H1 (cell line): ENCODE data around the gene LGALS16. TPM values are rescaled to one million over a fixed set of nuclear protein-coding genes. Genes with fewer than 3 reads are reported as not detected.

Experiments used
- CREB1 ChIP-seq: IDR thresholded peaks from 2 replicates; pipeline ENCODE4 v1.6.1; 2012; ENCODE audit warnings: inconsistent platforms
- EP300 ChIP-seq, 2 experiments: IDR thresholded peaks; 1 replicate in 1 of 2; 2 replicates in 1 of 2; pipeline ENCODE4 v1.6.1; 2011 to 2012; ENCODE audit warnings: low read depth in 2 of 2, low read length in 2 of 2, mild to moderate bottlenecking in 2 of 2, borderline replicate concordance in 1 of 2, inconsistent platforms in 1 of 2, moderate library complexity in 1 of 2
- GABPA ChIP-seq: IDR thresholded peaks from 2 replicates; pipeline ENCODE4 v1.6.1; 2011; ENCODE audit warnings: mild to moderate bottlenecking, low read length, moderate library complexity, borderline replicate concordance; ENCODE audit not compliant: insufficient read depth
- JUN ChIP-seq: IDR thresholded peaks from 2 replicates; pipeline ENCODE4 v1.6.1; 2011; ENCODE audit warnings: low read depth, mild to moderate bottlenecking, improper control_type of control experiment, low read length
- POLR2AphosphoS5 ChIP-seq: IDR thresholded peaks from 2 replicates; pipeline ENCODE4 v1.6.1; 2011; ENCODE audit warnings: low read depth, low read length
- RXRA ChIP-seq: IDR thresholded peaks from 2 replicates; pipeline ENCODE4 v1.6.1; 2011; ENCODE audit warnings: low read depth, mild to moderate bottlenecking, low read length, moderate library complexity; ENCODE audit not compliant: insufficient read depth
- SAP30 ChIP-seq: fragments of 300-600 bp; sonication (generic); IDR thresholded peaks from 2 replicates; pipeline ENCODE4 v1.7.1; 2012; ENCODE audit warnings: low read length, moderate library complexity, mild to moderate bottlenecking, inconsistent platforms; ENCODE audit not compliant: insufficient read depth, insufficient replicate concordance
- polyA plus RNA-seq, 7 experiments: library from polyadenylated mRNA; depleted of rRNA in 3 of 7; stranded (reverse) in 5 of 7; unstranded in 2 of 7; fragments of >200 nt in 5 of 7; fragments of 200-250 nt in 2 of 7; gene quantifications; 1 replicate in 5 of 7; 2 replicates in 1 of 7; 4 replicates in 1 of 7; pipeline versions ENCODE4 v1.2.1 to v1.2.3, GENCODE V29; 2011 to 2013; ENCODE audit warnings: missing spikeins in 2 of 7, mixed read lengths in 2 of 7
- total RNA-seq: library from RNA; stranded (reverse); fragmentation: NEBNext Ultra II Directional; extraction: Animal tissue kit (Norgen Biotek cat#: 25700); gene quantifications from 2 replicates; pipeline ENCODE4 v1.2.1, GENCODE V29; 2021
- TF ChIP-seq, protein P1 (sequence below): IDR thresholded peaks from 2 replicates; pipeline ENCODE4 v1.6.1; 2012; ENCODE audit warnings: low read length, inconsistent platforms

LGALS16 gene
- total and polyA plus RNA-seq, 2 of the 8 experiments (the other 6 are each of a cell fraction or from before 2014, with no cell fraction given) = not detected

DNA sequence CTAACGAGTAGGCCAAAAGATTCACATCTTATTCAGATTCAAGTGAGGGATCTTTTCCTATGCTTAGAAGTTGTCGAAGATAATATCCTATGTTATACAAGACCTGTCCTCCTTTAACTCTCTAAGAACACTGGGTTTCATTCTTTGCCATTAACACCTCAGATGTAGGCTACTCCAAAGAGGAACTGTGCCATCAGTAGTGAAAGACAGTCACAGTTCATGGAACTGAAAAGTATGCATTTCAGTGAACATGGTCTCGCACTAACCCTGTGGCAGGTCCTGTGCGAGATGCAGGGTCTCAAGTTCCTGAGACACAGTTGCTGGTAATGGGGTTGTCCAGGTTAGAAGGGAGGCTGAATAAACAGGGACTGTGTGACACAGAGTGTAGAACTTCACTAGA, 4.1 kb downstream of the LGALS16 start (continued):
- TF ChIP-seq EP300 (IDR thresholded peaks at IDR 0.05; ENCODE audit: borderline replicate concordance in 1 of 2, low read depth in 2 of 2, low read length in 2 of 2) (no peak), RXRA (no peak), POLR2AphosphoS5 (no peak), JUN (no peak), SAP30 (no peak), GABPA (no peak), CREB1 (no peak)
- TF ChIP-seq, protein P1, sequence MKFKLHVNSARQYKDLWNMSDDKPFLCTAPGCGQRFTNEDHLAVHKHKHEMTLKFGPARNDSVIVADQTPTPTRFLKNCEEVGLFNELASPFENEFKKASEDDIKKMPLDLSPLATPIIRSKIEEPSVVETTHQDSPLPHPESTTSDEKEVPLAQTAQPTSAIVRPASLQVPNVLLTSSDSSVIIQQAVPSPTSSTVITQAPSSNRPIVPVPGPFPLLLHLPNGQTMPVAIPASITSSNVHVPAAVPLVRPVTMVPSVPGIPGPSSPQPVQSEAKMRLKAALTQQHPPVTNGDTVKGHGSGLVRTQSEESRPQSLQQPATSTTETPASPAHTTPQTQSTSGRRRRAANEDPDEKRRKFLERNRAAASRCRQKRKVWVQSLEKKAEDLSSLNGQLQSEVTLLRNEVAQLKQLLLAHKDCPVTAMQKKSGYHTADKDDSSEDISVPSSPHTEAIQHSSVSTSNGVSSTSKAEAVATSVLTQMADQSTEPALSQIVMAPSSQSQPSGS = no peak
